HUDEP-2 (cell line): Measurements from ENCODE around the gene LRIT1.

ENCODE experiments used
- DNase-seq, 76 experiments: peaks; one replicate each; lab custom pipeline; 2025; ENCODE audit not compliant: unreplicated experiment in 76 of 76; lab: John Stamatoyannopoulos, UW

LRIT1 gene

DNA sequence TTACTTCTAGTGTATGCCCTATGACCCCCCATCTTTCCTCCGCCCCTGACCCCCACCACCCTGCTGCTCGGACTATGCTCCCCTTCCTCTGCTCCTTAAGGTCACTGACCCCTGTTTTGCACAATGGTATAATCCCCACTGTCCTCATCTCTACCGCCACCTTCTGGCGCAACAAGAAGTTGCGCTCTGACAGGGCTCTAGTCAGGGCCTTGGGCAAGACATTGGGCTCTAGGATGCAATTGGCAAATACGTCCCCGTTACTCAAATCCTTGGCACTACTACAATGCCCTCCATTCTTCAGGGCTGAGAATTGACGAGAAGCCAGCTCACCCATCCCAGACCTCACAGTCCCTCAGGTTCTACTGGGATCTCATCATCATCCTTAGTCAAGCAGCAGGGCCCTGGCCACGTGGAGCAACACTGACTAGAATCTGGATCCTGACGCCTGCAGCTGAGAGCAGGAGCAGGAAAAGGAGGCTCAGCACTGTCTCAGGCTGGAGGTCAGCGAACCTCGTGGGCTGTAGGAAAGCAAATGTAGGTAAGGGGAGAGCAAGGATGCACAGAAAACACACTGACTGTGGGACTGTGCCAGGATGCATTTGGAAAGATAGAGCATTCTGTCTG lies 26.6 kb downstream of the LRIT1 start:
- DNase-seq, result peak in 47 of 76 experiments; percentile 3 to 57 (median 30)

DNA sequence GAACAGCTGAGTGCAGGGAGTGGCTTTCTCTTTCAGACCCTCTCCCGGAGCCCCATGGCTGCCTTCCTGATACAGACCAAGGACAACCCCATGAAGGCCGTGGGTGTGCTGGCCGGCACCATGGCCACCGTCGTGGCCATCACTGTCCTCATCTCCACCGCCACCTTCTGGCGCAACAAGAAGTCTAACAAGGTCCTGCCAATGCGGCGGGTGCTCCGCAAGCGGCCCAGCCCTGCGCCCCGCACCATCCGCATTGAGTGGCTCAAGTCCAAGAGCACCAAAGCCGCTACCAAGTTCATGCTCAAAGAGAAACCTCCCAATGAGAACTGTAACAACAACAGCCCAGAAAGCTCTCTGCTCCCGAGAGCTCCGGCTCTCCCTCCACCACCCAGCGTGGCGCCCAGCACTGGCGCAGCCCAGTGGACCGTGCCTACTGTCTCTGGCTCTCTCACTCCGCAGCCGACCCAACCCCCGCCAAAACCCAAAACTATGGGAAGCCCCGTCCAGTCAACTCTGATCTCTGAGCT lies 27.2 kb downstream of the LRIT1 start:
- DNase-seq, result no peak

DNA sequence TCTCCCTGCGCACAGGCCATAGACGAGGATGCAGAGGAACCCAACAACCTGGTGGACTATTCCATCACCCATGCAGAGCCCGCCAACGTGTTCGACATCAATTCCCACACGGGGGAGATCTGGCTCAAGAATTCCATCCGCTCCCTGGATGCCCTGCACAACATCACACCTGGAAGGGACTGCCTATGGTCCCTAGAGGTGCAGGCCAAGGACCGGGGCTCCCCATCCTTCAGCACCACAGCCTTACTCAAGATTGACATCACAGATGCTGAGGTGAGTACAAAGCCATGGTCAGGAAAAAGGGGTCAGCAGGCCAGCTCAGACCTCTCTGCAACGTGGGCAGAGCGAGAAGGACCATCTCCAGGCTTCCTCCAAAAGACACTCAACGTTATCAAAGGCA lies 28.3 kb downstream of the LRIT1 start:
- no peak for DNase-seq

DNA sequence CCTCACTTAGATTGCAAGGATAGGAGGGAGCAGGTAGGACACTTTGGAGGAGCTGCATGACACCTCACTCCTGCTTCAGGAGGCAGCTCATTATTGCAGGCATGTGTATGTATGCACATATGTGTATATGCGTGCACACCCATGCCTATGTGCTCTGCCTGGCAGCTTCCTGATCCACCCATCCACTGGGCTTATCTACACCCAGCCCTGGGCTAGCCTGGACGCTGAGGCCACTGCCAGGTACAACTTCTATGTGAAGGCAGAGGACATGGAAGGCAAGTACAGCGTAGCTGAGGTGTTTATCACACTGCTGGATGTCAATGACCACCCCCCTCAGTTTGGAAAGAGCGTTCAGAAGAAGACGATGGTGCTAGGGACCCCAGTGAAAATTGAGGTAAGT lies 29.3 kb downstream of the LRIT1 start:
- no peak for DNase-seq

DNA sequence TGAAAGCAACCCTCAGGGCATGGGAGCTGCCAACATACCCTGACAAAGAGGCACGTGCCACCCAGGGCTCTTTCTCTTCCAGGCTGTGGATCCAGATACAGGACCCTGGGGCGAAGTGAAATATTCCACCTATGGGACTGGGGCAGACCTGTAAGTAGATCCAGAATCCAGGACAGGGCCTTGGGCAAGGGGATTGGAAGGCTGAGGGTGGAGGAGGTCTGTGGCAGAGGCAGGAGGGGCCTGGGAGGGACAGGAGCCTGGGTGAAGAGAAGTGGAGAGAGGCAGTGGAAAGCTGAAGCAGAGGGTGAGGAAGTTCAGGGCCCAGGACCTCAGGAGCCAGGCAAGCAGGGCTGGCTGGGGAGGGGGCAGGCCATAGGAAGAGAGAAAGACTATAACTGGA lies 29.8 kb downstream of the LRIT1 start:
- DNase-seq, result no peak

DNA sequence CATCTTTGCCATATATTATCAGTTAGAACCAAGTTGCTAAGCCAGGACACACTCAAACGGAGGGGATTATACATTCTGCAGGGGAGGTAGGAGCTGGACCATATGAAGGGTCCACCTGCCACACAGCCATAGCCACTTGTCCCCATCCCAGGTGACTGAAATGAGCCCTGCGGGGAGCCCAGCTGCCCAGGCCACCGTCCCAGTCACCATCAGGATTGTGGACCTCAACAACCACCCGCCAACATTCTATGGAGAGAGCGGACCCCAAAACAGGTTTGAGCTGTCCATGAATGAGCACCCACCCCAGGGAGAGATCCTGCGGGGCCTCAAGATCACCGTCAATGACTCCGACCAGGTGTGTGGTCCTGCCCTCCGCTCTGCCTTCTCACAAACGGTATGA lies 33.3 kb downstream of the LRIT1 start:
- no peak for DNase-seq

DNA sequence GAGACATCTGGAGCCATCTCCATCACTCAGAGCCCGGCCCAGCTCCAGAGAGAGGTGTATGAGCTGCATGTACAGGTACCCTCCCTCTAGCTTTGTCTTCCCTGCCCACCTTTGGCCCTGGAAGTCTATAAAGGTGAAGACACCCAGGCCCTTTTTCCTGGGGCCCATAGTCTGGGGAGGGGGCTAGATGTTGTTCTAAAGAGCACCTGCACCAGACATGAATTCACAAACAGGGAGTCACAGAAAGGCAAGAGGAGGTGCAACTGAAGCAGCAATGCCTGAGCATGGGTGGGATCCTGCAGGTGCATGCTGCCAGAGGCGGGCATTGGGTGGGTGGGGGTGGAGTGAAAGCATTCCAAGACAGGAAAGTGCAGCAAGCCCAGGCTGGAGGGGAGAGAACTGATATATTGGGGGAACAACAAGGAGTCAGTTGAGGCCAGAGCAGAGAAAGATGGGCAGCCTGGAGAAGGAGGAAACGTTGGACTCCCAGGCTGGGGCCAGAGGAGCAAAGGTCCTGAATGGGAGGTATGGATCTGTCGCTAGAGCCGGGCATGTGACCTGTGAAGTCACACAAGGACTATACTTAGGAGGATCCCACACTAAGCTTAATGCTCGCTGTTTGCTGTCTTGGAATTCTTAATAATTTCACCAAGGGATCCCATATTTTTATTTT lies 35.4 kb downstream of the LRIT1 start:
- no peak for DNase-seq

DNA sequence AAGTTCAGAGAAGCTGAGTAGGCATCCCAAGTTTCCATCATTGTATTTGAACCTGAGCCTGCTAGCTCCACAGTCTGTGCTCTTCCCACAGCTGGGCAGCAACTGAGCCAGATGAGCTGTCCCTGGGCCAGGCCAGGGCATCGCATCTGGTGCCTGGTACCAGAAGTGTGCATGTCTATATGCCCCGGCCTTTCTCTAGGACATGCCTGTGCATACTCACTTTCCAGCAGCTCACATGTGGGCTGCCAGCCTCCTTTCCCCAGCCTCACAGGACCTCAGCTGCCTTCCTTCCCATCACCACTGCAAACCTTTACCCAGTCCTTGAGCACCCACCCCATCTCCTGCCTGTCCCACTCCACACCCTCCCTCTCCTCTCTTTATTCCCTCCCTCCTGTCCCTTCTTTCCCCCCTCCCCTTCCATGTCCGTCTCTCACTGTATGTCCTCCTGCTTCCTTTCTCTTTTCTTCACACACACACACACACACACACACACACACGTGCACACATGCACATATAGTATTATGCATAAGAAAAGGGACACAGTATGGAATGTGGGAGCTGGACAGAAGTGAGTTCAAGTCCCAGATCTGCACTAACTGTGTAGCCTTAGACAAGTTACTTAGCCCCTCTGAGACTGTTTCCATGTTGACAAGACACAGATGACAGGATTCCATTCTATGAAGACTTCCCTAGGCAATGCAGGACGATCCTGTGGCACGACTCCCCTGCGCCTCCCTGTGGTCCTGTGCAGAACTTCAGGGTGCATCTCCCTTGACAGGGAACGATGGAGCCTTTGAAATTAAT lies 36.1 kb downstream of the LRIT1 start:
- peak in 54 of 76 experiments; percentile 6 to 69 (median 42) for DNase-seq

DNA sequence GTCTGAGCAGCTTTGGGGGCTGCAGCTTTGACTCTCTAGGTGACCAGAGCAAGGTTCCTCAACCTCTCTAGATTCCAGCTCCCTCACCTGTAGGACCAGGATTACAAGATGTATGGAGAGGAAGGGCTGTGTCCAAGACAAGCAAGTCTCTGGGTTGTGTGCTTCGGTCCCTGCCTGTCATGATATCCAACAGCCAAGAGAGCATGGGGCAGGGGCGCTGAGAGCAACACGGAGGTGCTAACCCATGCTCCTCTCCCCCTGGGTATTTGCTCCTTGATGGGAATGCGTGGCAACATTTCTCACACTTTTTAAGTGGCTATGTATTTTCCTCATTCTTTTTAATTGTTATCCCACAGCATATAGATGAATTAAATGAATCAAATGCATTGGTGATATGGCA lies 36.7 kb downstream of the LRIT1 start:
- no peak for DNase-seq

DNA sequence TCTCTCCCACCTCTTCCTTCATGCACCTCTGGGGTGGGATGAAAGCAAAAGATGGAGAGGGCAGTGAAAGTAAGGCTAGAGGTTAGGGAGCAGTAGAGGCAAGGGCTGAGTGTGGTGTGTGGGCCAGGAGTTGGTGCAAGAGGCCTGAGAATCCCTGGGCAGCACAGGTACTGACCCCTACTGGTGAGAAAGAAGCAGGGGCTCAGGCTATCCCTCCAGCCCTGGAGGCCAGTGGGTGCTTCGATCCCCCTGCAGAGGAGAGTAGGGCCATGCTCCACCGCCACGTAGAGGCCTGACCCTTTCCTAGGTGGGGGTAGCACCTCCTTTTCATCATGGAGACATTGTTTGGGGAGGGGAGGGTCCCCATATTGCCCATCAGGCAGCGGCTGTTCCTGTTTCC lies 37.2 kb downstream of the LRIT1 start:
- peak in 10 of 76 experiments; percentile 8 to 30 (median 14) for DNase-seq

DNA sequence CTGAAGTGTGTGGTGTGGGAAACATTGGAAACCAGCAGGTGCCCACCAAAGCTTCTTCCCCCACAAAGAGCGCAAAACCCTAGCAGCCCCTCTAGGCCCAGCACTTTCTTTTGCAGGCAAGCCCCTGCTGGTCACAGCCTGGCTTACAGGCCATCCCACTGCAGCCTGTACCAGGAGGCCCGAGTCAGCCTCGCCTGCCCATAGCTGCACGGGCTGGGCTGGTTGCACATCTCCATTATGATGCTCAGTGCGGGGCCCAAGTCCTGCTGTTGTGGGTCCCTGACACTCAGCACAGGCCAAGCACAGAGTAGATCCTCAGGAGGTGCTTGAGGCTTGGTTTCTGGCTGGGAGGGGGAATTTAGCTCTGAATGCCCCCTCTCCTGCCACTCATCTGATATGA lies 39.0 kb downstream of the LRIT1 start:
- DNase-seq, result no peak

DNA sequence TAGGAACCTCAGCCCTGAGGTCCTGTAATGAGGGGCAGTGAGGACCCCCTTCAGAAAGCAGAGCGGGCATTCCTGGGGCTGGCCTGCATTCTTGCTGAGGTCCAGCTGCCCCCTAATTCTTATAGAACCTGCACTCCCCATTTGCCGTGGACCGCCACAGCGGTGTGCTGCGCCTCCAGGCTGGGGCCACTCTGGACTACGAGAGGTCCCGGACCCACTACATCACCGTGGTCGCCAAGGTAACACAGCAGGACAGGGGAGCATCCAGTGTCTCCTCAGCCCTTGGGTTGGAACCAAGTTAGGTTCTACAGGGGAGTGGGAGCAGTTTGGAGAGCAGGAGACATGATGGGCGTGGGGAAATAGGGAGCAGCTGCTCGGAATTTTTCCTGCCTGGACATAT lies 39.7 kb downstream of the LRIT1 start:
- DNase-seq, result no peak

DNA sequence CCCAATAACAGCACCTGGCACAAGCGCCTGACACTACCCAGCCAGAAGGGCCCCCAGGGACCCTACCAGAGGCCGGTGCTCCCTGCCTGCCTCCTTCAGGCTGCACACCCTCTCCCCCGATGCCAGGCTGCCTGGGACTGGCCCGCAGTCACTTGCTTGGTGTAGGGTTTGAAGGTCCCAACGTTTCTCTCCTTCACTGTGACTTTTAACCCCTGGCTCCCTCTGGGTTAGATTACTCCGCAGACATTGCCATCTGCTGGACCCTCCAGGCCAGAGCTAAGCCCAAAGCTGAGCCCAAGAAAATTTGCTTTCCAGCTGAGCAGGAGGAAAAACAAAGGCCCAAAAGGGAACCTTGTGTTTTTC lies 40.1 kb downstream of the LRIT1 start:
- peak in 17 of 76 experiments; percentile 17 to 65 (median 48) for DNase-seq

DNA sequence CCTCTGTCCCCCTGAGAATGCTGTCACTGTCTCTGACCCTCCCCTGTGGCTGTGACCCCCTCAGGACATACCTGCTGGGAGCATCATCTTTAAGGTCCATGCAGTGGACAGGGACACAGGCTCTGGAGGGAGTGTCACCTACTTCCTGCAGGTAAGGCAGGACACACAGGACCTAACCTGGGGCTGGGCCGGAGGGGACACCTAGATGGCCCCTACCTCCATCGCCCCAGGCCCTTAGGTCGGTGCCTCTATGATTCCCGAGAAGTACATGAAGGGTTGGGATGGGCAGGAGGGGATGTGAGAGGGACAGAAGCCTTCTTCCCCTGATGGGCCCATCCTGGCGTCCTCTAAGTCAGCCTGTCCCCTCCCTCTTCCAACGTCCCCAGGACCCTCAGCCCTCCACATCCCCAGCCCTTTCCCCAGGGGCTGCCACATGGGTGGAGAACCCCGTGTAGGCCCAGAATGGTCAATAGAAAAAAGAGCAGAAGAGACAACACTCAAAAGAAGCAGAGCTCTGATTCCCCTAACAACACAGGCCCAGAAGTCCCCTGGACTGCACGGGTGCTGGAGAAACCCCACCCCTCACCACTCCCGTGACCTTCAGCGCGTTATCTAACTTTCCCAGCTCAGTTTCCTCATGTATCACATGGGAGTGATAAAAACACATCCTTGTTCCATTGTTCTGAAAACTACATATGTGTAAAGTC lies 40.7 kb downstream of the LRIT1 start:
- peak in 65 of 76 experiments; percentile 8 to 77 (median 46) for DNase-seq

DNA sequence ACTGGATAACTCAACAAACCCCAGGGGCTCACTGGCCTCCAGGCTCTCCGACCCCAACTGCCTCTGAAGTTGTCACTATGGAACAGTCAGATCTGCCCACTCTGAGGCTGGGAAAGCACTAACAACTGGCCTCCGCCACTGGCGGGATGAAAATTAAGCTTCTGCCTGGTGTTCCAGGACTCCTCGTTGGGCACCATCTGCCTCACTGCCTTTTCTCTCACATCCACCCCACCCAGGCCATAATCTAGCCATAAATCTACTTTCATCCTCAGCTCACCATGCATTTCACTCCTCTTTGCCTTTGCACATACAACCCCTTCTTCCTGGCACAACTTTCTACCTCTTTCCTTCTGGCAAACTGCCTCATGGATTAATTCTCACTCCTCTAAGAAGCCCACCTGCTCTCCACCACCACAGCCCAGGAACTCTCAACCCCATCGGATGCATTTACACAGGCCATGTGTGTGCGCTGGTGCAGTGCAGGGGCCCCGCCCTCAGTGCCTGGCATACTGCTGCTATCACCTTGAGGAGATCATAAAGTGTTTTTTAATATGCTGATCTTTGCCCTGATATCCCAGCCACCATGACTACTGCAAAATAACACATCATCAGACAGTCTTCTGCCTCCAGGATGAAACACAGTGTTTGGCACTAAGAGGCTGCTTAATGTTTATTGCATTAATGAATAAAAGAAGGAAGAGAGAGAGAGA lies 43.0 kb downstream of the LRIT1 start:
- no peak for DNase-seq

DNA sequence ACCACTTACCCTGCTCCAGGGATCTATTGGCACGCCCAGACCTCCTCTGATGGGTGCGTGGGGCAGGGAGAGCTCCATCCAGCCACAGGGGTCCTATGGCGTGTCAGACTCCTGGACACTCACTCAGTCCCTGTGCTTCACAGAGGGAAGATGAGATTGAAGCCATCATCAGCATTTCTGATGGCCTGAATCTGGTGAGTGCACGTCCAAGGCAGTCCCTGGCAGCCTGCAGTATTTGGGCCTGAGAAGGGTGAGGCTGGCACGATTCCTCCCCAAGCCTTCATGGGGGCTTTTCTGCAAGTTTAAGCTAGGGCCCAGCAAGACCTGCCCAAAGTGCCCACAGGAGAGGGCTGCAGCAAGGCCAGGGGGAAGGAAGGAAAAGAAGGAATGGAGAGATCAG lies 43.7 kb downstream of the LRIT1 start:
- no peak for DNase-seq

DNA sequence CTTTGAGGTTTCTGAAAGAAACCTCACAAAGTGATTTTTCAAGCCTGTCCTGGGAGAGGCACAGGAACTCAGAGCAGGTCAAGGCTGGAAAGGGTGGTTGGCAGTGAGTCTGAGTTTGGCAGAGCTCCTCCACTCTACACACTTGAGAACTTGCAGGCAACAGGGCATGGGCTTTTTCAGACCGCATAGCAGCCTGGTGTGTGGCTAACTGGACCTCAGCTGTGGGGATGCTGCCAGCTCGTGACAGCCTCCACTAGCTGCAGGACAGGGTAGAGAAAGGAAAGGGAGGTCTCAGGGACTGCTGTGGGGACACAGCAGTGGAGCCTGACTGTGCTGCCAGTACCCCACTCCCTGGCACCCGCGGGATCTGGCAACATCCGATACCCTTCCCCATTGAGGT lies 44.4 kb downstream of the LRIT1 start:
- DNase-seq, result no peak

DNA sequence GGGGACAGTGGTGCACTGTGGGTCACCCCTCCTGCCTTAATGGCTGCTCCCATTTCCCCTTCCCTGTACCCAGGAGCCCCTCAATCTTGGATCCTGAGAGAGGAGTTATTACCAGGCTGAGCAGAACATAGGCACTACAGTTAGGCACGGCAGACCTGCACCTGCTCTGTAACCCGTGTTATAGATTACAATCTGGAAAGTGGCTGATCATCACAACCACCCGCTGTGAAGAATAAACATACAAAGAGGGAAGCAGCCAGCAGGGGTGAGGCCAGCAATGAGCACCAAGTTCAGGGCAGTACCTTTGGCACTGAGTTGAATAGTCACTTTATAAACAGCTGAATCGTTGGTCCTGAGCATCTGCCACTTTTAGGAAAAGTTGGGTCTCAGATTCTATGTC lies 45.3 kb downstream of the LRIT1 start:
- DNase-seq, result peak in 1 of 76 experiments; percentile 17

DNA sequence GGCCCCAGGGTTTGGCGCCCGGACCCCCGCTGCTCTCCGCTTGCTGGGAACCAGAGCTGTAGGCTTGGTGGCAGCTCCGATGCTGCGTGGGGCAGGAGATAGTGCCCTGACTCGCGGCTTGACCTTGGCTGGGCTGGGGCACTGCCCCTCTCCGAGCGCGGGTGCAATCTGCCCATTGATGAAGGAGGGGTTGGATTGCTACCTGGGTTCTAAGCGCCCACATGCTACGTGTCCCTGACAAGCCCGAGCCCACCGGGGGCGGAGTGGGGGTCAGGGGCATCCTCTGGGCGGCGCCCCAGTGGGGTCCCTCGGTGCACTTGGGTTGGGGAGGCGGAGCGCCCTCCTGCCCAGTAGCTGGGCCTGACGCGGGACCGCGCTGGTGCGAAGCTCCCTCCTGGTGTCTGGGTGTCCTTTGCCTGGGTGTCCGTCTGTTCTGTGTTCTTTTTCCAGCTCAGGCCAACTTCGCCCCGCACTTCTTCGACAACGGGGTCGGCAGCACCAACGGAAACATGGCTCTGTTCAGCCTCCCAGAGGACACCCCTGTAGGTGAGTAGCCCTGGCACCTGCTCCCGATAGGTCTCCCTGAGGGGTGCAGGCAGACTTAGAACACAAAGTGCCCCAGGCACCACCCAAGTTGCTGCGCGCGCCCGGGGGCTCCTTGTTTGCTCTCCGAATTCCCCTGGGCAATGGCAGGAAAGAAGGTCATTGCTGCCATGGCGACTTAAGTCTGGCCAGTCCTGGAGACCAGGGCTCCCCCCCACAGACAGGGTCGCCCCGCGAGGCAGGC lies 46.1 kb downstream of the LRIT1 start:
- no peak for DNase-seq
